ENCODE results near the gene IL4R.

DNA sequence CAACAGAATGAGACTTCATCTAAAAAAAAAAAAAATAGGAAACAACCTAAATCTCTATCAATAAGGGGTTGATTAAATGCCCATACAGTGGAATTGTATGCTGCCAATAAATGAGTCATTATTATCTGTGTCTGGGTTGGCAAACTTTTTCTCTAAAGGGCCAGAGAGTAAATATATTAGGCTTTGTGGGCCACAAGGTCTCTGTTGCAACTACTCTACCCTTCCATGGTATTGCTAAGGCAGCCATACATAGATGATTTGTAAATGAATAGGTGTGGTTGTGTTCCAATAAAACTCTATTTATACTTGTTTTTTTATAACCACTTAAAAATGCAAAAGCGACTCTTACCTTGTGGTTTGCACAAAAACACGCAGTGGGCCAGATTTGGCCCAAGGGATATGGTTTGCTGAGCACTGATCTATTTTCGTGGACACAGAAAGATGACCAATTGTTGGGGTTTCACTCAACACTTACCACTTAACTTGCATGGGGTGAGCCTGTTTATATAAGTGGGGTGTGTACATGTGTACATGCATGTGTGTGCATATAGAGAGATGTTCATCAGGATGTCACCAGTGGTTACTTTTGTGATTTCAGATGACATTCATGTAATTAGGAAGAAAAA lies 12.4 kb upstream of the IL4R start:
- TF ChIP-seq, protein P1, sequence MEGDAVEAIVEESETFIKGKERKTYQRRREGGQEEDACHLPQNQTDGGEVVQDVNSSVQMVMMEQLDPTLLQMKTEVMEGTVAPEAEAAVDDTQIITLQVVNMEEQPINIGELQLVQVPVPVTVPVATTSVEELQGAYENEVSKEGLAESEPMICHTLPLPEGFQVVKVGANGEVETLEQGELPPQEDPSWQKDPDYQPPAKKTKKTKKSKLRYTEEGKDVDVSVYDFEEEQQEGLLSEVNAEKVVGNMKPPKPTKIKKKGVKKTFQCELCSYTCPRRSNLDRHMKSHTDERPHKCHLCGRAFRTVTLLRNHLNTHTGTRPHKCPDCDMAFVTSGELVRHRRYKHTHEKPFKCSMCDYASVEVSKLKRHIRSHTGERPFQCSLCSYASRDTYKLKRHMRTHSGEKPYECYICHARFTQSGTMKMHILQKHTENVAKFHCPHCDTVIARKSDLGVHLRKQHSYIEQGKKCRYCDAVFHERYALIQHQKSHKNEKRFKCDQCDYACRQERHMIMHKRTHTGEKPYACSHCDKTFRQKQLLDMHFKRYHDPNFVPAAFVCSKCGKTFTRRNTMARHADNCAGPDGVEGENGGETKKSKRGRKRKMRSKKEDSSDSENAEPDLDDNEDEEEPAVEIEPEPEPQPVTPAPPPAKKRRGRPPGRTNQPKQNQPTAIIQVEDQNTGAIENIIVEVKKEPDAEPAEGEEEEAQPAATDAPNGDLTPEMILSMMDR (IDR thresholded peaks at IDR 0.05; ENCODE audit: low read depth, low read length, poor library complexity, severe bottlenecking), result no peak
- TF ChIP-seq EZH2phosphoT487 (IDR thresholded peaks at IDR 0.05; ENCODE audit: borderline replicate concordance, low read length), result no peak

Data from DOHH2 (cell line).